GM18508 (cell line): ENCODE measurements around the gene ELFN1.

Experiments
- ATAC-seq: cut with Tn5 transposase; IDR thresholded peaks from one replicate; pipeline ENCODE4 v1.9.1; 2021; ENCODE audit warnings: moderate number of reproducible peaks; ENCODE audit not compliant: insufficient read depth, unreplicated experiment

The ELFN1 gene

GRCh38 chr7:1641661-1642260, 28.3 kb upstream of the ELFN1 start:
- ATAC-seq = no peak

DNA sequence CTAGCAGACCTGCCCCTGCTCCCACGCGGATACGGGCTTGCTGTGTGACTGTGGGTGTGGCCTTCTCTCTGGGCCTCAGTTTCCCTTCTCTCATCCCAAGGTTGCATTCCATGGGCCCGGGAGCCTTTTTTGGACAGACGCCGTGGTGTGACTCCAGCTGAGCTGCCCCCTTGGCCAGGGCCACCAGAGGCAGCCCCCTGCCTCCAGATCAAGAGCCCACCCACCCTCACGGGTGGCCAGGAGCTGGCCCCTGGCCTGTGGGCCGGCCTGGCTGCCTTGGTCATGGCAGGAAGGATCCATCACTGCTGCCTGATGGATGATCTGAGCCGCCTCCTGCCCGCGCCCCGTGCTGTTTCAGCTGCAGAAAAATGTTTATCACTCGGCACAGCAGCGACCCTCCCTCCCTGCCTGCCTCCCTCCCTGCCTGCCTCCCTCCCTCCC, 27.8 kb upstream of the ELFN1 start:
- ATAC-seq = no peak

DNA sequence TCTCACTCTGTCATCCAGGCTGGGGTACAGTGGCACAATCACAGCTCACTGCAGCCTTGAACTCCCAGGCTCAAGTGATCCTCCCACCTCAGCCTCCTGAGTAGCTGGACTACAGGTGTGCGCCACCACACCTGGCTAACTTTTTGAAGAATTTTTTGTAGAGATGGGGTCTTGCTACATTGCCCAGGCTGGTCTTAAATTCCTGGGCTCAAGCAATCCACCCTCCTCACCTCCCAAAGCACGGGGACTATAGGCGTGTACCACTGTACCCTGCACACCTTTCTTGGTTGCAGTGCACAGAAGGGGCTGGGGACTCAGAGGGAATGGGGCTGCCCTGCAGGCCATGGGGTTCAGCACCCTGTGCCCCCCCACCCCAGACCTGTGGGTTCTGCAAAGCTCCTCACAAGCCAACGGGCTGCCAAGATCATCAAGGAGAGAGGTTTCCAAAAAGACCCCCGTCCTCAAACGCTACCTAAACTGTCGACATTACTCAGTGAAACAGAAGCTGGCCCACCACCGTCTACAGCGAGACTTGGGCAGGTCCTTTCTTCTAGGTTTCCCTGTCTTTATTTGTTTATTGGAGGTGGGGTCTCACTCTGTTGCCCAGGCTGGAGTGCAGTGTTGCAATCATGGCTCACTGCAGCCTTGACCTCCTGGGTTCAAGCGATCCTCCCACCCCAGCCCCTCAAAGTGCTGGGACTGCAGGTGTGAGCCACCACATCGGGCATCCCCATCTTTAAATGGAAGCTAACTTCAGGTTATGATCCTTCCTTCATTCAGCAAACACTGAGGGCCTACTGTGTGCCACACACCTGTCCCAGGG, 26.6 kb upstream of the ELFN1 start:
- ATAC-seq = no peak

DNA sequence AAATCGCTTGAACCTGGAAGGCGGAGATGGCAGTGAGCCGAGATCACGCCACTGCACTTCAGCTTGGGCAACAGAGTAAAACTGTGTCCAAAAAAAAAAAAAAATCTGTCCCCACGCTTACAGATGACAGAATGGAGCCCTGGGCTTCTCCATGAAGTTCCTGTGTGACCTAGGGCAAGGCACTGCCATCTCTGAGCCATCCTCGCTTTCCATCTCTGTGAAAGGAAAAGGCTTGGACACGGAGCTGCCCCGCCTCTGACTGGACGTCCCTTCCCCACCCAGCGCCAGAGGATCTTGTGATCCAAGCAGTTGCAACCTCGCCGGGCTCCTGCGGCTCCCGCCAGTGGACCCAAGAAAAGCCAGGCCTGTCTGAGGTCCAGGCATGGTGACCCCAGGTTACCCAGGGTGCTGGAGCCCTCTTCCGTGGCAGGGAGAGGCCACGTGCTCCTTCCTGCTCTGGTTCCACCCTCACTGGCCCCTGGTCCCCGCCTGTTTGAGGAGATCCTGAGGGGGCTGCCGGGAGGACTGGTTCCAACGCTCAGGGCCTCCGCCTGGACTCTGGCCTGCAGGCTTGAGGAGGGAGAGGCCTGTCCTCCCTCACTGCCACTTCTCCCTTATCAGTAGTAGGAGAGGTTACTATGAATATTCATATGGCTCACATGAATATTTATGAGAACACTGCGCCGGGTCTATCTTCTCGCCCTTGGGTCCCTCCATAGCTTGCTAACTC, 25.6 kb upstream of the ELFN1 start:
- no peak for ATAC-seq

DNA sequence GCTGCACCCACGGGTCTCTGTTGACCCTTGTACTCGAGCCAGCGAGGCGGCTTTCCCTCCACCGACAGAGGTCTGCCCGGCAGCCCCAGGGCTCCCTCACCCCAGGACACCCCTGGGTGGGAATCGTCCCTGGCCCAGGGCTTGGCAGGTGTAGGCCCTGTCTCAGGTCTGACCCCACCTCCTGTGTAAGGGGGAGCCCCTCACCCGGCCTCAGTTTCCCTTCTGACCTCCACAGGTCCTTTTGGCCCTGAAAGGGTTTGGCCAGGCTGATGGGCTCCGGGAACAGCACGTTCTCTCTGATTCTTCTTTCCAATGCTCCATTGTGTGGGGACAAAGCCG, 25.0 kb upstream of the ELFN1 start:
- ATAC-seq = no peak

- no peak for ATAC-seq
These were observed 24.6 kb upstream of the ELFN1 start for GRCh38 chr7:1645476-1645875.

GRCh38 chr7:1646391-1646790, 23.7 kb upstream of the ELFN1 start:
- ATAC-seq = no peak

- ATAC-seq = no peak
These were observed 22.9 kb upstream of the ELFN1 start for GRCh38 chr7:1646957-1647891.

DNA sequence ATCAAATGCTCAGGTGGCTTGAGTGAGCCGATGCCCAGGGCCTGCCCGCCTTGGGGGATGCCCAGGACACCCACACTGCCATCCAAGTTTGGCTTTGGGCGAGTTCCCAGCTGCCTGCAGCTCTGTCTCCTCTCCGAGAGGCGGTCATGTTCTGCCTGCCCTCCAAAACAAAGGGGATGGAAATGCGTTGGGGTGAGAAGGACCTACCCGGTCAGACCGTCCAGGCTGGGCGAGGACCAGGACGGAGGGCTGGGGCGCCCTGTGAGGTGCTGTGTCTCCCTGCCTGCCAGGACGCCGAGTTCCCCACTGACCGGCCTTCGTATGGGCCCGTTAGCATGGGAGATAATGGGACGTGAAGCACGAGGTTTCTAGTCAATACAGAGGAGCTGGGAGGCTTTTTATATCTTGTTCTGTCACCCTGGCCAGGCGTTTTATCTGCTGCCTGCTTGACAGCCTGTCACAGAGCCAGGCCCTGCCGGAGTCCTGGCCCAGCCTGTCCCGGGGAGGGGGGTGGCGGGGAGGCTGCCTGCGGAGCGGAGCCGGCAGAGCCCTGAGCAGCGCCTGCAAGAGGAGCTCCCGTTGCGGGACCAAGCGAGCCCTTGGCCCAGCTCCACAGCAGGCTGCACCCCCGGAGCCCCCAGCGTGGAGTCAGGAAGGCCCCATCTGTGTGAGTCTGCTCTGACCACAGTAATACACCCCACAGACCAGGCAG, 22.0 kb upstream of the ELFN1 start:
- no peak for ATAC-seq

- no peak for ATAC-seq
These were observed 20.2 kb upstream of the ELFN1 start for GRCh38 chr7:1649751-1650326.

DNA sequence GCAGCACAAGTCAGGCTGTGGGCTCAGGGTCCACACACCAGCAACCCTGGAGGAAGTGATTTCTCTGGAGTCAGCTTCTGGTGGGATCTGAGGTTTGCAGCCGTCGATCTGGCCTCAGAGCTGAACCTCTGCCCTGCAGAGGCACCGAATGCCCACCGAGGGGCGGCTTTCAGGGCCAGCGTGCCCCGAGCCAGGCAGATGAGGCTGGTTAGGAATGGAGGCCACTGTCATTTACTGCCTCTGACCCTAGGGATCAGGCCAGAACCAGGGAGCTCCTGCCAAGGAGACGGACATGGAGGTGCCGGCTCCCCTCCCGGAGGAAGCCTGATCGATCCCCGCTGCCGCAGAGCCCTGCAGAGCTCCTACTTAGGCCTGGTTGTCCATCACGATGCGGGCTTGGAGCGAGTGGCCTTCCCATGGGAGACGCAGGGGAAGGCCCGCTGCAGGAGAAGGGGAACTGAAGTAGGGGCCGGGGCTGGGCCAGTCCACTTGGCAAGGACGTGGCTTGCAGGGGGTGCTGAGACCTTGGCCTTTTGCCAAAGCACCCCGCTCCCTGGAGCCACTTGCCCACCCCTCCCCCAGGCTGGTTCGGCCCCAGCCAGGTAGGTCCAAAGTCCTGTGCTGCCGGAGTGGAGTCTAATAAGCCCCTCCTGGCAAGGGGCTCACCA, 19.6 kb upstream of the ELFN1 start:
- ATAC-seq = no peak

- ATAC-seq = no peak
These were observed 19.0 kb upstream of the ELFN1 start for GRCh38 chr7:1651031-1651446.

DNA sequence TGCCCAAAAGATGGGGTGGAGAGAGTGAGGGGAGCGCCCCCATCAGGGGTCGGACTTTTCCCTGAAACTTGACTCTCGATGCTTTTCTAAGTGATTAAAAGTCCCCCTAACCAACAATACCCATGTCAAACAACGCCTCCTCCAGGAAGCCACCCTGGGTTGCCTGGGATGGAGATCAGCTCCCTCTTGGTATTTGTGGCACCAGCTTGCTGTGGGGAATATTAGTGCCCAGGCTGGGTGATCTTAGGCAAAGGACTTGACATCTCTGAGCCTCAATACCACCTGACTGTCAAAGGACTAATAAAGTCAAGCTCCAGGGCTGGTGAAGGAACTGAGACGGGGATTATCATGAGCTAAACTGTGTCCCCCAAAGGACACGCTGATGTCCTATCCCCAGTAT, 18.2 kb upstream of the ELFN1 start:
- no peak for ATAC-seq

GRCh38 chr7:1653500-1653899, 16.6 kb upstream of the ELFN1 start:
- no peak for ATAC-seq

GRCh38 chr7:1654111-1654510, 16.0 kb upstream of the ELFN1 start:
- no peak for ATAC-seq

- no peak for ATAC-seq
These were observed 15.2 kb upstream of the ELFN1 start for GRCh38 chr7:1654738-1655475.

GRCh38 chr7:1659696-1660095, 10.4 kb upstream of the ELFN1 start:
- no peak for ATAC-seq

GRCh38 chr7:1661461-1661860, 8.6 kb upstream of the ELFN1 start:
- ATAC-seq = no peak
